Measurements from ENCODE around the gene CRHBP.
A peak's percentile ranks its signal among the peaks of the same experiment; 100 is the strongest.
"Not testable (repeated sequence)": the region's sequence is repeated elsewhere in the genome, so short reads cannot be mapped to it uniquely, and the experiment has no call there.

CRHBP gene

GRCh38 chr5:76960004-76960625 is 7.3 kb downstream of the CRHBP start:
- no peak for DNase-seq

- DNase-seq: no peak
These were observed 11.2 kb downstream of the CRHBP start for GRCh38 chr5:76964060-76964459.

GRCh38 chr5:76971511-76971910 is 18.7 kb downstream of the CRHBP start:
- DNase-seq: no peak

- DNase-seq: no peak
These were observed 19.8 kb downstream of the CRHBP start for GRCh38 chr5:76972689-76973088.

GRCh38 chr5:76974785-76975184 is 21.9 kb downstream of the CRHBP start:
- DNase-seq: no peak

- no peak for DNase-seq
These were observed 26.0 kb downstream of the CRHBP start for GRCh38 chr5:76978869-76979268.

- no peak for DNase-seq
These were observed 27.8 kb downstream of the CRHBP start for GRCh38 chr5:76980518-76981144.

- DNase-seq: no peak
These were observed 29.6 kb downstream of the CRHBP start for GRCh38 chr5:76982450-76982849.

- DNase-seq: no peak
These were observed 30.6 kb downstream of the CRHBP start for GRCh38 chr5:76983468-76983867.

GRCh38 chr5:76986825-76987526 is 34.1 kb downstream of the CRHBP start:
- peak; percentile 15 for DNase-seq

- no peak for DNase-seq
These were observed 38.1 kb downstream of the CRHBP start for GRCh38 chr5:76990899-76991459.

- not testable (repeated sequence) for DNase-seq
These were observed 40.6 kb downstream of the CRHBP start for GRCh38 chr5:76993436-76993835.

- no peak for DNase-seq
These were observed 41.5 kb downstream of the CRHBP start for GRCh38 chr5:76994337-76994736.

- DNase-seq: not testable (repeated sequence)
These were observed 45.4 kb downstream of the CRHBP start for GRCh38 chr5:76998251-76998650.

GRCh38 chr5:76999451-76999850 is 46.6 kb downstream of the CRHBP start:
- no peak for DNase-seq

- no peak for DNase-seq
These were observed 50.4 kb downstream of the CRHBP start for GRCh38 chr5:77003246-77003645.

- DNase-seq: no peak
These were observed 53.3 kb downstream of the CRHBP start for GRCh38 chr5:77006124-77006523.

GRCh38 chr5:77008413-77008812 is 55.6 kb downstream of the CRHBP start:
- no peak for DNase-seq

- no peak for DNase-seq
These were observed 57.4 kb downstream of the CRHBP start for GRCh38 chr5:77010243-77010642.

- no peak for DNase-seq
These were observed 58.7 kb downstream of the CRHBP start for GRCh38 chr5:77011498-77011897.

- DNase-seq: no peak
These were observed 59.8 kb downstream of the CRHBP start for GRCh38 chr5:77012601-77013000.

GRCh38 chr5:77015938-77016569 is 63.2 kb downstream of the CRHBP start:
- no peak for DNase-seq

- no peak for DNase-seq
These were observed 64.1 kb downstream of the CRHBP start for GRCh38 chr5:77016962-77017361.

GRCh38 chr5:77017668-77018067 is 64.8 kb downstream of the CRHBP start:
- no peak for DNase-seq

Measured in NCI-H2171 (cell line).